HG03060 (cell line): ENCODE data around the gene TULP4.

Source experiments
- ATAC-seq: cut with Tn5 transposase; IDR thresholded peaks from one replicate; pipeline ENCODE4 v1.9.1; 2021; ENCODE audit warnings: low read depth, moderate number of reproducible peaks; ENCODE audit not compliant: unreplicated experiment

The TULP4 gene

GRCh38 chr6:158413028-158413427 is 100.8 kb downstream of the TULP4 start:
- no peak for ATAC-seq

GRCh38 chr6:158413814-158414565 is 101.7 kb downstream of the TULP4 start:
- no peak for ATAC-seq

GRCh38 chr6:158414851-158415262 is 102.6 kb downstream of the TULP4 start:
- ATAC-seq = no peak

- ATAC-seq = no peak
Measured at GRCh38 chr6:158415666-158416065, 103.4 kb downstream of the TULP4 start.

GRCh38 chr6:158416883-158417759 is 104.9 kb downstream of the TULP4 start:
- no peak for ATAC-seq

- ATAC-seq = no peak
Measured at GRCh38 chr6:158417760-158418098, 105.5 kb downstream of the TULP4 start.

- no peak for ATAC-seq
Measured at GRCh38 chr6:158418501-158418900, 106.2 kb downstream of the TULP4 start.

- no peak for ATAC-seq
Measured at GRCh38 chr6:158419339-158419909, 107.2 kb downstream of the TULP4 start.

- no peak for ATAC-seq
Measured at GRCh38 chr6:158421381-158421780, 109.1 kb downstream of the TULP4 start.

- ATAC-seq = no peak
Measured at GRCh38 chr6:158422629-158423238, 110.5 kb downstream of the TULP4 start.

- no peak for ATAC-seq
Measured at GRCh38 chr6:158431036-158431435, 118.8 kb downstream of the TULP4 start.

GRCh38 chr6:158431560-158431959 is 119.3 kb downstream of the TULP4 start:
- ATAC-seq = no peak

- no peak for ATAC-seq
Measured at GRCh38 chr6:158437571-158437970, 125.3 kb downstream of the TULP4 start.

GRCh38 chr6:158438226-158438625 is 126.0 kb downstream of the TULP4 start:
- ATAC-seq = no peak

- ATAC-seq = peak; percentile 88
Measured at GRCh38 chr6:158439255-158439654, 127.0 kb downstream of the TULP4 start.

- no peak for ATAC-seq
Measured at GRCh38 chr6:158441716-158442215, 129.5 kb downstream of the TULP4 start.

- no peak for ATAC-seq
Measured at GRCh38 chr6:158442306-158442705, 130.0 kb downstream of the TULP4 start.

GRCh38 chr6:158445426-158446085 is 133.3 kb downstream of the TULP4 start:
- ATAC-seq = no peak

GRCh38 chr6:158448856-158449255 is 136.6 kb downstream of the TULP4 start:
- ATAC-seq = no peak

- ATAC-seq = no peak
Measured at GRCh38 chr6:158452191-158452590, 139.9 kb downstream of the TULP4 start.
